ENCODE data around the gene HYI.

DNA sequence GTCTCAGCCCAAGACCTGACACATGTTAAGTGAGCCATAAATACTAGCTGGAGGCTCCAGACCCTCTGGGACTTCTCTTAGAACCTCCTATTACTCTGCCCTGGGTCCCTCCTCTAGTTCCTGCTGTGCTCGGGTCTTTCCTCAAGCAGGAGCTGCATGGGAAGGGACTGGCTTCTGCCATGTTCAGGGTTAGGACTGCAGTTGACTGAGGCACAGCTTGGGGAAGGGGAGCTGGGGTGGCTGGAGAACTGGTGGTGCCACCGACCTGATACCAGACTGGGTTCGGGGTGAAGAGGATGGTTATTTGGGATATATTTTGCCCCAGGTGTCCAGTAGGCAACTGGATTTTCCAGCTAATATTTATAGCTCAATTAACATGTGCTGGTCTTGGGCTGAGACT lies 15.7 kb downstream of the HYI start:
- TF ChIP-seq, protein P1, sequence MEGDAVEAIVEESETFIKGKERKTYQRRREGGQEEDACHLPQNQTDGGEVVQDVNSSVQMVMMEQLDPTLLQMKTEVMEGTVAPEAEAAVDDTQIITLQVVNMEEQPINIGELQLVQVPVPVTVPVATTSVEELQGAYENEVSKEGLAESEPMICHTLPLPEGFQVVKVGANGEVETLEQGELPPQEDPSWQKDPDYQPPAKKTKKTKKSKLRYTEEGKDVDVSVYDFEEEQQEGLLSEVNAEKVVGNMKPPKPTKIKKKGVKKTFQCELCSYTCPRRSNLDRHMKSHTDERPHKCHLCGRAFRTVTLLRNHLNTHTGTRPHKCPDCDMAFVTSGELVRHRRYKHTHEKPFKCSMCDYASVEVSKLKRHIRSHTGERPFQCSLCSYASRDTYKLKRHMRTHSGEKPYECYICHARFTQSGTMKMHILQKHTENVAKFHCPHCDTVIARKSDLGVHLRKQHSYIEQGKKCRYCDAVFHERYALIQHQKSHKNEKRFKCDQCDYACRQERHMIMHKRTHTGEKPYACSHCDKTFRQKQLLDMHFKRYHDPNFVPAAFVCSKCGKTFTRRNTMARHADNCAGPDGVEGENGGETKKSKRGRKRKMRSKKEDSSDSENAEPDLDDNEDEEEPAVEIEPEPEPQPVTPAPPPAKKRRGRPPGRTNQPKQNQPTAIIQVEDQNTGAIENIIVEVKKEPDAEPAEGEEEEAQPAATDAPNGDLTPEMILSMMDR (IDR thresholded peaks at IDR 0.05 in 4 of 5, conservative IDR thresholded peaks at IDR 0.05 in 1 of 5) = no peak
- TF ChIP-seq POLR2A (IDR thresholded peaks at IDR 0.05) = no peak
